NCI-H146 treated with DMSO at 0.1 percent for 48 hours (cell line): ENCODE measurements around the gene RAB15.
A peak's percentile ranks its signal among the peaks of the same experiment; 100 is the strongest.

Experiments
- DNase-seq: peaks from one replicate; lab custom pipeline; 2025; ENCODE audit not compliant: unreplicated experiment; lab: John Stamatoyannopoulos, UW

RAB15 gene

DNA sequence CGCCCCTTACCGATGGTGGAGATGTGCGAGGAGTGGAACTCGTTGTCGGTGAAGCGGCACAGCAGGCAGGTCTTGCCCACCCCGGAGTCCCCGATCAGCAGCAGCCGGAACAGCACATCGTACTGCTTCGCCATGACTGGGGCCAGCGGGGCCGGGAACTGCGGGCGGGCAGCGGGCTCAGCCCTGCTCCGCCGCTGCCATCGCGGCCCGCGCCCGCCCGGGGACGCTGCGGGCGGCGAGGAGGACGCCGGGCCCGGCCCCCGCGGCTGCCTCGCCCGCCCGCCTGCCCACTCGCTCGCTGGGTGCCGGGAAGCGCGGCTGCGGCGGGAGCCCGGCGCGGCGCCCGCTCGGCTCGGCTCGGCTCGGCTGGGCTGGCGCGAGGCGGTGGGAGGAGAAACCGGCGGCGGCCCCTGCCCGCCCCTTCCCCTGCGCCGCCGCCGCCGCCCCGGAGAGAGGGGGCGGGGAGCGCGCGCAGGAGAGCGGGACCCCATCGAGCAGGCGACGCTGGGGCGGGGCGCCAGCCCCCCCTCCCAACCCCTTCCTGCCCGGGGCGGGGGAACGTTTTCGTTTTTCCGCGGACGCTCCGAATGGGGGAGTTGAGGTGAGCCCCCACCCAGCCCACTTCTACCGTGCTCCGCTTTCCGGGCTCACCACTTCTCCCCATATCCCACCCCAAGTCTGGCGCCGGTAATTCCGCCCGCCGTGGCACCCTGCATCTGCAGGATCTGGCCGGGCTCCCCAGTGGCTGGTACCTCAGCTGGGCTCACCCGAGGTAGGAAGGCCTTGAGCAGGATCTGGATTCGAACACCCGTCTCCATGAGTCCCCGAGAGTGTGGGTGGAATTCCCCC is at the start of gene RAB15:
RAB15 (minus strand) TSS at position 394 of the 849 bp plus-strand sequence; CDS start at position 134, 260 bp downstream.
- DNase-seq: no peak

DNA sequence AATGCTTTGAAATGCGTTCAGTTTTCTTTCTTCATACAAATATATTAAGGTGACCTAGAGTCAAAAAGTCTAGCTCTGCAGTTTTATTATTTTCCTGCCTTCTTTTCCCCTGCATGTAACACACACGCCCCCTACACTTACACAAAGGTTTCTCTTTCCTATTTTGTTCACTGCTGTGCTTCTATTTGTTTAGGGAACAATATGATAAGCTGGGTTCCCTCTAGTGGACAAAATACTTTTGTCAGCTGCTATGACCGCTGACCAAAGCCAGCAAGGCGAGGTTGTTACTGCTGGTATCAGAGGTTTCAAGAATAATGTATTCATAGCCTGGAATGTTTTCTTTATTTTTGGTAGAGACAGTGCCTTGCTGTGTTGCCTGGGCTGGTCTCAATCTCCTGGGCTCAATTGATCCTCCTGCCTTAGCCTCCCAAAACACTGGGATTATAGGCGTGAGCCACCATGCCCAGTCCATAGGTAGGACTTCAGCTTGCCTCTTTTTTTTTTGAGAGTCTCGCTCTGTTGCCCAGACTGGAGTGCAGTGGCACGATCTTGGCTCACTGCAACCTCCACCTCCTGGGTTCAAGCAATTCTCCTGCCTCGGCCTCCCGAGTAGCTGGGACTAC is 47.9 kb upstream of the RAB15 start:
- DNase-seq: peak; percentile 8

DNA sequence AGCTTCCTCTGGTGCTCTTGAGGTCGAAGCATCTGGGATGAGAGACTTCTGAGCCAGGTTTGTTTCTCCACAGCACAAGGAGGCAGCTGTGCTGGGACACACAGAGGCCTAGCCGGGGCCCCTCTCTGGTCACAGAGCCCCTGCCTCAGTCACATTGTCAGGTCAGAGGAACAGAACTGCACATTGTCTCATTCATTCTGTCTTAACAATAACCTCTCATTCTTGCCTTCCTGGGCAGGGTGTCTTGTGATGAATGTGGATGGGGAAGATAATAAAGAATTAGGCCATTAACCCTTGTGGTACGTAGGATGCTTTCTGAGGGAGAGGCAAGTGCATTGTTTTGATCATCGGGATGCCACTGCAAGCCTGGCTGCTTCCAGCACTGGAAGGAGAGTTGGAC is 44.3 kb upstream of the RAB15 start:
- no peak for DNase-seq

DNA sequence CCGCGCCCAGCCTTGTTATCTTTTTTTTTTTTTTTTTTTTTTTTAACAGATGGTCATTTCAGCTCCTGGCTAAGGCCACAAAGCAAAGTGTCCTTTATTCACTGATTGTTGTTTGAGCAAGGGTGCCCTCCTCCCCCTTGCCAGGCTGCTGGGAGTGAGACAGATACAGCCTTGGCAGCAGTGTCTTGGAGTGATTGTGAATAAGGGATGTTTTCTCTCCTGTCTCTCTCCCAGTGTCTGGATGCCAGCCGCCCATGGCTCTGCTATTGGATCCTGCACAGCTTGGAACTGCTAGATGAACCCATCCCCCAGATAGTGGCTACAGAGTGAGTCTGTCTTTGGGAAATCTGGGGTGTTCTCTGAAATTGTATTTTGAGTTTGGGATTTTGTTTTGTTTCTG is 43.3 kb upstream of the RAB15 start:
- DNase-seq: no peak

DNA sequence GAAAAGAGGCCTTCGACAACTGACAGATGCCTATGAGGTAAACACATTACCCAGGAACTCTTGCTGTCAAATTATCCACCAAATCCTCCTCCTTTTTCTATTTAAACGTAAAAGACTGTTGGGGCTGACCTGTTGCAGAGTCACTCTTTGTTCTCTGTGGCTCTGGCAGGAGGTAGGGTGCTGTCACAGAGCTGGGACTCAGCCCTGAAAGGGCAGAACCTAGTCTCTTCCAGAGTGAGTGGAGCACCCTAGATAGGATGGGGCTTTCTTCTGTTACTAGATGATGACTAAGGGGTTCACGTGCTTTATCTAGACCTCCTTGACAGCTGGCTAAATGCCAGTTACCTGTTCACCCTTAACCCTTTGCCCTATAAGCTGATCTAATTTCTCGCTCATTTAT is 40.2 kb upstream of the RAB15 start:
- DNase-seq: no peak

DNA sequence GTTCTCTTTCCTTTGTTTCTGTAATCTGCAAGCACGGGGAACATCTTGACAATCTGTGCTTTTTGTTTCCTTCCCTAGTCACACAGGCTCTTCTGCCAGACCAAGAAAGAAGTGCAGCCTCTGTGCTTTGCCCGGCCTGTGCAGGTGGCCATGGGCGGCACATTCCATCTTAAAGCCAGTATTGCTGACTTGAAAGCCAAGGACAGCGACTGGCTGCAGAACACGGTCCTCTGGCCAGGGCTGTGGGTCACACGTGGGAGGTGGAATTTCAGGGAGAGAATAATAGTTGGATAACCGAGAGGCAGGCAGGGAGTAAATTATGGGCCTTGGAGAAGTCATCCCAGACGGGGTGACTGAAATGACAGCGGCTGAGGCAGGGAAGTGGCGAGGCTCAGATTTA is 39.4 kb upstream of the RAB15 start:
- no peak for DNase-seq

DNA sequence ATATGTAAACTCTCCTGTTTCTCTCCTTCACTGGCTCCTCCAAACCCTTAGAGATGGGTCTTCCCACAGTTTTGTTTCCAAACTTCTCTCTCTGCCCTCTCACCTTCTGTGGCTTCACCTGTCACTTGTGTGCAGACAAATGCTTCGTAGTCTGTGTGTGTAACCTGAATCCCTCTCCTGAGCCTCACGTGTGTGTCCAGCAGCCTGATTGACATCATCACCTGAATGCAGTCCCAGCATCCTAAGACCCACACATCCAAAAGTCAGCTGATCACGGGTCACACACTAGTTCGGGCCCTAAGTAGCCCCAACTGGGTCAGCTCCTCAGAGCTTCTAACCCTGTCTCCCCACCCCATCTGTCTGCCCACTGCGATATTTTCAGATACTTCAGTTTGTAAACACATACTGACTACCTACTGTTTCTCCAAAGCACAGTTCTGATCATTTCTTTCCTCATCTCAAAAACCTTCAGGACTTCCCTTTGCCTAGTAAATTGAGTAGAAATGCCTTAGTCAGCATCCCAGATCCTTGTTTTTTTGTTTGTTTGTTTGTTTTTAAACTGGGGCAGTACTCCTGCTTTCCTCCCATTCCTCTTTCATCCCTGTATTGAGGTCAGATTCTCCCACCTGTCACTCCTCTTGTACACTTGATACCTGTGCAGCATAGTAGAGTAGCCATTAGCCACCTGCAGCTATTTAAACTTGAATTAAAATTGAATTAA is 38.2 kb upstream of the RAB15 start:
- DNase-seq: no peak

DNA sequence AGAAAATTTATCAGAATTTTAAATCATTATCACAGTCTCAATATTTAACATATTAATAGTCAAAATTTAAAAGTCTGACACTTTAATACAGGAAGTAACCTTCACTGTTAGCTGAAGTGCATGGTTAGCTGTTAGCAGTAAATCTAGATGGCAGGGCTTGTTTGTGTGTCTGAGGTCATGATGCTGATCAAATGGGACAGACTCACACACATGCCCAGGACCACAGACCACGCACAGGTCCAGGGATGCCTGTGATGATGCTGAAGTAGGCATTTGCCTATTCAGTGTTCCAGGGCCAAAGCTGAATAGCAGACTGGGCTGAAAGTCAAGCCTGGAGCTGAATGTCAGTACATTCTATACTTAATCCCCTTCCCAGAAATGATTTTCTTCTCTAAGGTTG is 35.1 kb upstream of the RAB15 start:
- DNase-seq: no peak

DNA sequence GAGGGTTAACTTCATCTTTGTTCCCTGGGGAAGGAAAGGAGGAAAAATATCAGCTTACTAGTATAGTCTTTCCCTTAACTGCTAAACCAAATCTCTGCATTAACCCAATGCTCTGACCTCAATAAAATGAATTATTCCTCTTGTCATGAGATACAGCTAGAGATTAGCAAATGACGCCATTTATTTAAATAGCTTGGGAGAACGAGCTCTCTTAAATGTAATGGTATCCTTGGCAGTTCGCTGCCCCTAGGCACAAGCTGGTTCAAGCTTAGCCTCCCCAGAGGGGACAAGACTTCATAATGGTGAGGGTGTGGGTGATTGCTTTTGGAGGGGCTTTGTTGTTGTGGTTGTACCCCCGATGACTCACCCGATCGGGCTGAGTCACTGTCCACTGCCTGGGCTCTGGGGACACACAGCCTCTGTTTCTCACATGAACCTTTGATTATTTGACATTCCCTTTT is 34.2 kb upstream of the RAB15 start:
- DNase-seq: no peak

DNA sequence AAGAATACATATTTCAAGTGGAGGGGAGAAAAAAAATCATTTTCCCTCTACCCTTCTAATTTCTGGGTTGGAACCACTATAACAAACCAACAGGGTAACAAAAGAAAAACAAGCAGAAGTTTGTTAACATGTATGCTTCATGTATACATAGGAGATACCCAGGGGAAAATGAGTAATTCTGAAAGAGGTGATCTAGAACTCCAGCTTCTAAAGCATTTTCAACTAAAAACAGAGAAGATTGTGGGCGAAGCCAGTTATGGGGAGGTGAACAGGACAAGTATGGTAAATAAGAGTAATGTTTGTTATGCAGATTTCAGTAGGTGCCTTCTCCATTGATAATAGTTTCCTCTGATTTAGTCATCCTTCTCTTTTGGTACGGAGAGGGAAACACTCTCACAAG is 31.3 kb upstream of the RAB15 start:
- DNase-seq: no peak

DNA sequence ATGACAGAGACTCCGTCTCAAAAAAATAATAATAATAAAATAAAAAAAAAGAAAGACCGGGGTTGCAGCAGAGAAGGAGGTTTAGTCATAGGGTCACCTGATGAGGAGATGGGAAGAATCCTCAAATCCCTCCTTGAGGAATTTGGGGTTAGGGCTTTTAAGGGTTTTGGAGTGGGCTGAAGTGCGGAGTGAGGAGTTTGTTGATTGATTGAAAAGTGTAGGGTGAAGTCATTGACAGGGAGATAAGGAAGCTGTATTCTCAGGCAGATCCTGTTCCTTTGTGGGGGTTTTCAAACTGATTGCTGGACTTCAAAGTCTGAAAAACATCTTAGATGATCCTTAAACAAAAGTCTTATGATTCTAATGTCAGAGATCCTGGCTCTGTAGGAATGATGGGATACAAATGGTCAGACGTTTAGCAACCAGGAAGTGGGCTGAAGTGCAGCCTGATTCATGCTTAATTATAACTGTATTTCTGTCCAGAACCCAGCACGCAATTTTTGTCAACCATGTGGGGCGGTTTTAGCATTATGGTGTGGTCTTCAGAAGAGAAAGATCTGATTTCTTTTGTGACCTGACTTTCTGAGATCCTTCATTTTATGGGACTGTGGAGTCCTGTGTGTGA is 30.6 kb upstream of the RAB15 start:
- DNase-seq: no peak

DNA sequence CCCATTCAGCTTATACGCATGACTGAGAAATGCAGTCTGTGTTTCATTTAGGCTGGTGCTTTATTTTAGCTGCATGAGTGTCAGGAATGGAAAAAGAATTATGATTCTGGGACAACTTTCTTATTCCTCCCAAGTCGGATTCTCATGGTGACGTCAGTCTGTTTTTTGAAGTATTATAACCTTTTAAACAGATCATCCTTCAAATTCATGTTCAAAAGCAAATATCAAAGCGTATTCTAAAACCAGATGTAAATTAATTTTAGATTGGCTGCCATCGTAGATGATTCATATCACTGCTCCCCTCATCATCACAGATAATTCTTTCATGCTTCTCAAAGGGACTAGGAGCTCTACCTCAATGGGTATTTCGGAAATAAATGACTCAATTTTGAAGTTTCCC is 29.6 kb upstream of the RAB15 start:
- no peak for DNase-seq

DNA sequence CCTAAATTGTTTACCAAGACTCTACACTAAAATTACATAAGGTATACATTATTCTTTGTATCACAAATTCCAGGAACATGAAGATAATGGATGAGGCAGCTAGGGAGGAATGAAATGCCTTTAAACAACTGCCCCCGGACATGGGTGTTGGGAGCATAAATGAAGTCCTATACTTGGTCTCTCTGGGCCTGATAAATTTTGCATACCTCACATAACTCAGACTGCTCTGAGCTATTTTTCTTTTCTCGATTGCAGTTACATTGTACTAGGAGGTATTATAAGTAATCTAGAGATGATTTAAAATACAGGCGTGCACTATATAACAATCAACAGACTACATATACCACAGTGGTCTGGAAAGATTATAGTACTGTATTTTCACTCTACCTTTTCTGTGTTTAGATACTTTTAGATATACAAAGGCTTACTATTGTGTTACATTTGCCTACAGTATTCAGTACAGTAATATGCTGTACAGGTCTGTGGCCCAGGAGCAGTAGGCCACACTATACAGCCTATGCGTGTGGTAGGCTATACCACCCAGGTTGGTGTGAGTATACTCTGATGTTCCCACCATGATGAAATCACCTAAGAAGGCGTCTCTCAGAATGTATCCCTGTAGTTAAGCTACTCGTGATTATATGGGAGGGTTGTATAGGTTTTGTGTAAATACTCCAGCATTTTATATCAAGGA is 28.9 kb upstream of the RAB15 start:
- no peak for DNase-seq

DNA sequence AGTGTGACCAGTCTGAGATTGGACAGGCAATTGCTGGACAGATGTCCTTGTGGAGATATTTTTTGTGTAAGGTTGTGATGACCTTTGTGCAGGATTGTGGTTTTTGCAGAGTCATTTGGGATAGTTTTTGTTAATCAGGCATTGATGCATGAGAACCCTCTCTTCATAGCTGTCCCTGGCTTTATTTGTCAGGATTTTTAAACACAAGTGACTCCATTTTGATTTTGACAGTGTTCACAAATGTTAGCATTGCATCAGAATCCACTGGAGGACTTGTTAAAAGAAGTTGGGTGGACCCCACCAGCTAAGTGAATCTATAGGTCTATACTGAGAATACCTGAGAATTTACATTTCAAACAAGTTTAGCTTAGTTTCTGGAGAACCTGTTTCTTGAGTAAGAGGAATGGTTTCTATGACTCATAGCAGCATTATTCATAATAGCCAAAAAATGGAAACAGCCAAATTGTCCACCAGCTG is 26.4 kb upstream of the RAB15 start:
- no peak for DNase-seq

DNA sequence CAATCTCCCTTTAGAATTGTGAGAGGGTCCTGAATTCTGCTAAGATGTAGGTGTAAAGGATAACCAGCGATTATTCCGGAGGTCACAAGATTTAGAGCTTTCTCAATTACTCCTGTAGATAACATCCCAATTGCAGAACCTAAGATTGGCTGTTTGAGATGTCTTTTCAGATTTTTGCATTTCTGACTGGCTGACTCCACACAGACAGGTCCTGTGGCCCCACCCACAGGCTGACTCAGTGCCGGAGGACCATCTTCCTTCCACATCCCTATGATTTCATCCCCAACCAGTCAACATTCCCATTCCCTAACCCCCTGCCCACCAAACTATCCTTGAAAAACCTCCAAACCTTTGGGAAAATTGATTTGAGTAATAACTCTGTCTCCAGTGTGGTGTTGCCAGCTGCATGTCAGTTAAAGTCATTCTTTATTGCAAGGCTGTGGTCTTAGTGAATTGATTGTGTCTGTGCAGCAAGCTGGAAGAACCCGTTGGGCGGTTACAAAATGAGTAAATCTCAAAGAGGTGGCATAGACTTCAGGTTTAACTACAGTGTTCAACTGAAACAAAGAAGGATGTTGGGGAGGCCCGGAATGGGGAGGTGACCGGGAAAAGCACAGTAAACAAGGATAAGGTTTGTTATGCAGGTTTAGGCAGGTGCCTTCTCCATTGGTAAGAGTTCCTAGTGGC is 25.1 kb upstream of the RAB15 start:
- no peak for DNase-seq

DNA sequence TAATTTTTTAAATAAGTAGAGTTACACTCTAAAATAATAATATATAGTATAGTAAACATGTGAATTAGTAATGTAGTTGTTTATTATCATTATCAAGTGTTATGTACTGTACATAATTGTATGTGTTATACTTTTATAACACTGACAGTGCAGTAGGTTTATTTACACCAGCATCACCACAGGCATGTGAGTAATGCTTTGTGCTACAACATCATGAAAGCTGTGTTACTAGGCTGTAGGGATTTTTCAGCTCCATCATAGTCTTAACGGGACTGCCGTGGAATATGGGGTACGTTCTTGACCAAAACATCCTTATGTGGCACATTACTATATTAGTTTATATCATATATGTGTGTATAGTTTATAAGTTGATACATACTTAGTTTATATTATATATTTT is 23.2 kb upstream of the RAB15 start:
- no peak for DNase-seq

DNA sequence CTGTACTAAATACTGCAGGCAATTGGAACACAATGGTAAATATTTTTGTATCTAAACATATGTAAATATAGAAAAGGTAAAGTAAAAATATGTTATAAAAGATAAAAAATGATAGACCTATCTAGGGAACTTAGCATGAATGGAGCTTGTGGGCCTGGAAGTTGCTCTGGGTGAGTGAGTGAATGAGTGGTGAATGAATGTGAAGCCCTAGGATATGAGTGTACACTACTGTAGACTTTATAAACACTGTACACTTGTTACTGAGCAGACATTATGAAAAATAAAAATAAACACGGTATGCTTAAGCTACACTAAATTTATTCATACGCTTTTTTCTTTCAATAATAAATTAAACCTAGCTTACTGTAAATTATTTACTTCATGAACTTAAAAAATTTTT is 22.4 kb upstream of the RAB15 start:
- no peak for DNase-seq

DNA sequence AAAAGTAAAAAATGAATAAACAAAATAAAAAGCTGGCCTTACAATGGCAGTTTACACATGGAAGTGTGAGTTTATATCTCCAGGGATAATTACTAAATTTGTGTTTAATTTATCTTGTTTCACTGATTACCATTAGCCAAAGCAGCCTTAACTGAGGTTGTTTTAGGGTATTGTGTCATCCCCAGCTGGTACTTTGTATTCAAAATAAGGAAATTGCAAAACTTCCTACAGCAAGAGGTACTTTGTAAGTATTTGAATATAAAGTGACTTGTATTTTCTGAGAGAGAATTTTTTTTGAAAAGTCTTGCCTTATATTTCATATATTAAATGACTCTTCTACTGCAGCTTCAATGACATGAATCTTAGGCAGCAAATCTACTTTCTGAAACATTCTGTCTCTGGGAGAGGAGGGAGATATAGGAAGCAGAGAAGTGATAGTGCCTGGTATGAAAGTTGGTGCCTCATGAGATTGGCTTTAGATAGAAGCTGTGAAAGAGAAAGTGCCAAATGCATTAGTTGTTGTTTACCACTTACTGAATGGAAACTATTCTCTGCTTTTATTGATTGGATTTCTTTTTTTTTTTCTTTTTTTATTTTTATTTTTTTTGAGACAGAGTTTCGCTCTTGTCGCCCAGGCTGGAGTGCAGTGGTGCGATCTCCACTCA is 21.3 kb upstream of the RAB15 start:
- no peak for DNase-seq

DNA sequence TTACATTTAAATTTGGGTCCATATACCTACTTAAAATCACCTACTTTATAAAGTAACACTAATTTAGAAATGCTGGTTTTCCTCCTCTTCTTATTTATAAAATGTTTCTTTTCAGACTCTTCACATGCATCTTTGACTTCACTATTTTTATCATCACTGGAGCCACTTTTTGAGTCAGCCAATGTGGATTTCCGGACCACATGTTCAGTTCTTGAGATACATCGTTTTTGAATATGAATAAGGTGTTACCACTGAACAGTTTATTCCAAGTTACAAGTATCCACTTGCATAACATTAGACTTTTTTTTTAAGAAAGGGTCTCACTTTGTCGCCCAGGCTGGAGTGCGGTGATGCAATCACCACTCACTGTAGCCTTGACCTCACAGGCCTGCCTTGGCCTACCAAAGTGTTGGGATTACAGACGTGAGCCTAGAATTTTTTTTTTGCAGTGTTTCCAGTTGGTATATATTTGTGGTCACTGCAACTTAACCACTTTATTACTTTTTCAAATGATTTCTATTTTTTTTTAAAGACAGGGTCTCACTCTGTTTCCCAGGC is 20.3 kb upstream of the RAB15 start:
- no peak for DNase-seq
